GM10248 (cell line): Measurements from ENCODE around the gene MYO9A.
"Not testable (repeated sequence)": the region's sequence is repeated elsewhere in the genome, so short reads cannot be mapped to it uniquely, and the experiment has no call there.

Experiments
- CTCF ChIA-PET: fragments of 300-600 bp; sonication (Branson Sonifier 250); formaldehyde crosslinking; extraction: SDS; loops from one replicate; lab custom pipeline; 2021; ENCODE audit warnings: antibody characterized with exemption; lab: Yijun Ruan, JAX
- POLR2A ChIA-PET: fragments of 350-650 bp; sonication (Branson Sonifier 250); formaldehyde crosslinking; extraction: SDS; loops from one replicate; lab custom pipeline; 2020; ENCODE audit warnings: antibody characterized with exemption; lab: Yijun Ruan, JAX
- DNase-seq: peaks from one replicate; pipeline ENCODE4 v3.0.0; 2012; ENCODE audit errors: extremely low spot score
- TF ChIP-seq, protein P1 (sequence below): IDR thresholded peaks from 2 replicates; pipeline ENCODE4 v1.5.1; 2012; ENCODE audit warnings: mild to moderate bottlenecking, low read depth; ENCODE audit errors: extremely low read depth, missing control alignments, control extremely low read depth

The MYO9A gene

GRCh38 chr15:71880276-71880675 lies 237.7 kb downstream of the MYO9A start:
- no peak for DNase-seq
- TF ChIP-seq, protein P1, sequence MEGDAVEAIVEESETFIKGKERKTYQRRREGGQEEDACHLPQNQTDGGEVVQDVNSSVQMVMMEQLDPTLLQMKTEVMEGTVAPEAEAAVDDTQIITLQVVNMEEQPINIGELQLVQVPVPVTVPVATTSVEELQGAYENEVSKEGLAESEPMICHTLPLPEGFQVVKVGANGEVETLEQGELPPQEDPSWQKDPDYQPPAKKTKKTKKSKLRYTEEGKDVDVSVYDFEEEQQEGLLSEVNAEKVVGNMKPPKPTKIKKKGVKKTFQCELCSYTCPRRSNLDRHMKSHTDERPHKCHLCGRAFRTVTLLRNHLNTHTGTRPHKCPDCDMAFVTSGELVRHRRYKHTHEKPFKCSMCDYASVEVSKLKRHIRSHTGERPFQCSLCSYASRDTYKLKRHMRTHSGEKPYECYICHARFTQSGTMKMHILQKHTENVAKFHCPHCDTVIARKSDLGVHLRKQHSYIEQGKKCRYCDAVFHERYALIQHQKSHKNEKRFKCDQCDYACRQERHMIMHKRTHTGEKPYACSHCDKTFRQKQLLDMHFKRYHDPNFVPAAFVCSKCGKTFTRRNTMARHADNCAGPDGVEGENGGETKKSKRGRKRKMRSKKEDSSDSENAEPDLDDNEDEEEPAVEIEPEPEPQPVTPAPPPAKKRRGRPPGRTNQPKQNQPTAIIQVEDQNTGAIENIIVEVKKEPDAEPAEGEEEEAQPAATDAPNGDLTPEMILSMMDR: no peak
- POLR2A ChIA-PET: no interaction called here
- CTCF ChIA-PET: interaction anchor here (1.0 to 1.5 kb wide), 4 partner anchors 10 to 28 kb away, joined by 3 to 5 read pairs (median 3); no protein-coding TSS in a partner anchor

- POLR2A ChIA-PET: no interaction called here
- CTCF ChIA-PET: interaction anchor here (1.4 kb wide), 1 partner anchor 14 kb away, joined by 3 read pairs; no protein-coding TSS in a partner anchor
- peak; percentile 39 for DNase-seq
- TF ChIP-seq, protein P1: no peak
Observed at GRCh38 chr15:71874245-71874644, 243.7 kb downstream of the MYO9A start.

- POLR2A ChIA-PET, DNase-seq, CTCF ChIA-PET: not testable (repeated sequence)
Observed at GRCh38 chr15:71858232-71858631, 259.7 kb downstream of the MYO9A start.

DNA sequence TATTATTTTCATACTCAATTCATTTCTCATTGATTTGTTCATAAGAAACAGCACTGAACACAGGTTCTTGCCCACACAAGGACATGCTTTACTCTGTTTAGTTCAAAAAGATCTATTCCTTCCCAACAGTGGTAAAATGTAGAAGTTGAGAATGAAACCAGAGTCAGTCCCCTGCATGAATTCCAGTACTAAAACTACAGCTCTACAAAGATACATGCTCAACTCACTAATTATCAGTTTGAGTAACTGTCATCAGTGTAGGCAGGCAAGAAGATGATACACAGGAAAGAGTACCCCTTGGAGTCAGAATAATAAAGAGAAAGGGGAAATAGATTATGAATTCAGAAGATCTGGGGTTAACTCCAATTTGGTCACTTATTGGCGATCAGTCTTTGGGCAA lies 264.4 kb downstream of the MYO9A start:
- TF ChIP-seq, protein P1: no peak
- ChIA-PET POLR2A (no interaction called here), CTCF (interaction anchor here (1.6 to 1.7 kb wide), 2 partner anchors 9 to 24 kb away, joined by 4 to 6 read pairs; no protein-coding TSS in a partner anchor)
- DNase-seq: no peak

DNA sequence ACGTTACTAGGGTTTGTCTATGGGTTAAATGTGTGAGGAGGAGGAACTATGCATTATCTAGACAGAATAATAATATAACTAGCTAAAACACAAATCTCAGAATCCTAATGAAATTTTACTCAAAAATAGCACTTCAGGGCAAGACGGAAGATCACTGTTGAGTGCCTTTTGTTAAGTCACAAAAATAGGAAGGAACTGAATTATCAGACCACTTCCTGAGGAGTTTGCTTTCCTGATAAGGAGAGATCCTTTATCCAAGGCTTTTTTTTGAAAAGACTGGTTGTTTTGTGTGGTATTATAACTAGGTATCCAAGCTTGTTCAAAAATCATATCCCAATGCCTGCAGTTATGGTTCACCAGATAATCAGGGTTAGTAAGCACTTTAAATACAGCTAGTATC lies 273.0 kb downstream of the MYO9A start:
- ChIA-PET CTCF (no interaction called here), POLR2A (no interaction called here)
- TF ChIP-seq, protein P1: no peak

GRCh38 chr15:71841563-71841962 lies 276.4 kb downstream of the MYO9A start:
- ChIA-PET CTCF (interaction anchor here (1.8 kb wide), 1 partner anchor 13 kb away, joined by 3 read pairs; no protein-coding TSS in a partner anchor), POLR2A (no interaction called here)
- TF ChIP-seq, protein P1: no peak
- DNase-seq: no peak

More for the DNA sequence above, 273.0 kb downstream of the MYO9A start:
- no peak for DNase-seq

GRCh38 chr15:71830981-71831380 lies 287.0 kb downstream of the MYO9A start:
- ChIA-PET CTCF (no interaction called here), POLR2A (no interaction called here)
- DNase-seq: no peak
- TF ChIP-seq, protein P1: no peak
